ENCODE data around the gene IRAK2. TPM values are rescaled to one million over a fixed set of nuclear protein-coding genes. Genes with fewer than 3 reads are reported as not detected.

The IRAK2 gene
- total RNA-seq, 1 experiment from 2014 or later, result 0.34 TPM

DNA sequence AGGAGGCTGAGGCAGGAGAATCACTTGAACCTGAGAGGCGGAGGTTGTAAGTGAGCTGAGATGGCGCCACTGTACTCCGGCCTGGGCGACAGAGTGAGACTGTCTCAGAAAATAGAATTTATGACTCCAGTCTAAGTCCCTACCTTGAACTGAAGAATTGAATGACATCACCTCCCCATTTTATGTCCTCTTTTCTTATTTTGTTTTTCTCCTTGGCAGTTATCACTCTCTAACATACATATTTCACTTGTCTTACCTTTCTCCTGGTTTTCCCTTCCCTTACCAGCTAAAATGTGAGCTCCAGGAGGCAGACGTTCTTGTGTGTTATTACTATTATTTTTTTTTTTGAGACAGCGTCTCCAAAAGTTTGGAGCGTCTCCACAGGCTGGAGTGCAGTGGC lies 91.1 kb downstream of the IRAK2 start:
- no peak for TF ChIP-seq EZH2 (IDR thresholded peaks at IDR 0.05; ENCODE audit: borderline replicate concordance, low read depth, low read length, poor library complexity, severe bottlenecking)
- TF ChIP-seq, protein P1, sequence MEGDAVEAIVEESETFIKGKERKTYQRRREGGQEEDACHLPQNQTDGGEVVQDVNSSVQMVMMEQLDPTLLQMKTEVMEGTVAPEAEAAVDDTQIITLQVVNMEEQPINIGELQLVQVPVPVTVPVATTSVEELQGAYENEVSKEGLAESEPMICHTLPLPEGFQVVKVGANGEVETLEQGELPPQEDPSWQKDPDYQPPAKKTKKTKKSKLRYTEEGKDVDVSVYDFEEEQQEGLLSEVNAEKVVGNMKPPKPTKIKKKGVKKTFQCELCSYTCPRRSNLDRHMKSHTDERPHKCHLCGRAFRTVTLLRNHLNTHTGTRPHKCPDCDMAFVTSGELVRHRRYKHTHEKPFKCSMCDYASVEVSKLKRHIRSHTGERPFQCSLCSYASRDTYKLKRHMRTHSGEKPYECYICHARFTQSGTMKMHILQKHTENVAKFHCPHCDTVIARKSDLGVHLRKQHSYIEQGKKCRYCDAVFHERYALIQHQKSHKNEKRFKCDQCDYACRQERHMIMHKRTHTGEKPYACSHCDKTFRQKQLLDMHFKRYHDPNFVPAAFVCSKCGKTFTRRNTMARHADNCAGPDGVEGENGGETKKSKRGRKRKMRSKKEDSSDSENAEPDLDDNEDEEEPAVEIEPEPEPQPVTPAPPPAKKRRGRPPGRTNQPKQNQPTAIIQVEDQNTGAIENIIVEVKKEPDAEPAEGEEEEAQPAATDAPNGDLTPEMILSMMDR (conservative IDR thresholded peaks at IDR 0.05; ENCODE audit: low read depth, low read length), result no peak
- H3K36me3 ChIP-seq (ENCODE audit: insufficient read depth, low read length, poor library complexity, severe bottlenecking), result peaks cover 40% of the 10 kb centered on the region
- no TSS peak for BruUV-seq (replicated peaks)
- DNase-seq (ENCODE audit: low spot score), result no peak
- CTCF ChIA-PET, result no interaction called here
- H3K27me3 ChIP-seq (replicated peaks; ENCODE audit: insufficient read depth, low read depth, low read length, poor library complexity), result no peaks in the 10 kb centered on the region
- H3K4me3 ChIP-seq (ENCODE audit: low read depth, low read length, poor library complexity, severe bottlenecking), result no peak overlapping the region
- H3K4me1 ChIP-seq (ENCODE audit: insufficient read depth, low read length, poor library complexity, severe bottlenecking), result no peaks in the 10 kb centered on the region
- no peak overlapping the region for H3K27ac ChIP-seq (ENCODE audit: low read depth, low read length, poor library complexity, severe bottlenecking)
- intact Hi-C loops (cut with micrococcal nuclease; ENCODE audit: unreplicated experiment), result no loop called here
- POLR2A ChIA-PET (ENCODE audit: low non-redundant PET), result no interaction called here
- no peaks in the 10 kb centered on the region for H3K9me3 ChIP-seq (ENCODE audit: low read depth, low read length, poor library complexity, severe bottlenecking)

GRCh38 chr3:10259036-10259435 lies 94.3 kb downstream of the IRAK2 start:
- no peak overlapping the region for H3K4me3 ChIP-seq (ENCODE audit: low read depth, low read length, poor library complexity, severe bottlenecking)
- CTCF ChIA-PET, result interaction anchor here (1.0 kb wide), 1 partner anchor 313 kb away, joined by 3 read pairs; no protein-coding TSS in a partner anchor
- H3K36me3 ChIP-seq (ENCODE audit: insufficient read depth, low read length, poor library complexity, severe bottlenecking), result peaks cover 37% of the 10 kb centered on the region
- BruUV-seq (replicated peaks), result no TSS peak
- DNase-seq (ENCODE audit: low spot score), result no peak
- TF ChIP-seq, protein P1 (conservative IDR thresholded peaks at IDR 0.05; ENCODE audit: low read depth, low read length), result no peak
- no peak for TF ChIP-seq EZH2 (IDR thresholded peaks at IDR 0.05; ENCODE audit: borderline replicate concordance, low read depth, low read length, poor library complexity, severe bottlenecking)
- intact Hi-C loops (cut with micrococcal nuclease; ENCODE audit: unreplicated experiment), result no loop called here
- no peak overlapping the region for H3K27ac ChIP-seq (ENCODE audit: low read depth, low read length, poor library complexity, severe bottlenecking)
- POLR2A ChIA-PET (ENCODE audit: low non-redundant PET), result no interaction called here
- no peaks in the 10 kb centered on the region for H3K27me3 ChIP-seq (replicated peaks; ENCODE audit: insufficient read depth, low read depth, low read length, poor library complexity)
- no peaks in the 10 kb centered on the region for H3K9me3 ChIP-seq (ENCODE audit: low read depth, low read length, poor library complexity, severe bottlenecking)
- no peaks in the 10 kb centered on the region for H3K4me1 ChIP-seq (ENCODE audit: insufficient read depth, low read length, poor library complexity, severe bottlenecking)

- ChIA-PET POLR2A (ENCODE audit: low non-redundant PET) (no interaction called here), CTCF (no interaction called here)
- Histone ChIP-seq H3K9me3 (ENCODE audit: low read depth, low read length, poor library complexity, severe bottlenecking) (no peaks in the 10 kb centered on the region), H3K27ac (ENCODE audit: low read depth, low read length, poor library complexity, severe bottlenecking) (no peak overlapping the region), H3K4me1 (ENCODE audit: insufficient read depth, low read length, poor library complexity, severe bottlenecking) (no peaks in the 10 kb centered on the region), H3K4me3 (ENCODE audit: low read depth, low read length, poor library complexity, severe bottlenecking) (no peak overlapping the region), H3K27me3 (replicated peaks; ENCODE audit: insufficient read depth, low read depth, low read length, poor library complexity) (no peaks in the 10 kb centered on the region), H3K36me3 (ENCODE audit: insufficient read depth, low read length, poor library complexity, severe bottlenecking) (peaks cover 37% of the 10 kb centered on the region)
- DNase-seq (ENCODE audit: low spot score), result no peak
- TF ChIP-seq, protein P1 (conservative IDR thresholded peaks at IDR 0.05; ENCODE audit: low read depth, low read length), result no peak
- TF ChIP-seq EZH2 (IDR thresholded peaks at IDR 0.05; ENCODE audit: borderline replicate concordance, low read depth, low read length, poor library complexity, severe bottlenecking), result no peak
- BruUV-seq (replicated peaks), result no TSS peak
- intact Hi-C loops (cut with micrococcal nuclease; ENCODE audit: unreplicated experiment), result no loop called here
Measured at GRCh38 chr3:10259798-10260197, 95.1 kb downstream of the IRAK2 start.
